GM06990 (cell line): ENCODE results near the gene ADCY1.

ENCODE experiments used
- DNase-seq: peaks from one replicate; pipeline ENCODE4 v3.0.0-alpha.2; 2011; ENCODE audit not compliant: insufficient read length; ENCODE audit errors: extremely low read depth
- H3K27me3 ChIP-seq: replicated peaks from 2 replicates; pipeline ENCODE4 v1.6.0; 2011; ENCODE audit warnings: low read length; ENCODE audit not compliant: control insufficient read depth, insufficient read depth
- H3K36me3 ChIP-seq: 2 replicates; pipeline ENCODE4 v1.5.1; 2011; ENCODE audit warnings: low read length; ENCODE audit not compliant: control insufficient read depth, insufficient read depth
- H3K4me3 ChIP-seq: replicated peaks from 2 replicates; pipeline ENCODE4 v1.5.1; 2011; ENCODE audit warnings: low read depth, mild to moderate bottlenecking, control low read depth, low read length
- TF ChIP-seq, protein P1 (sequence below): IDR thresholded peaks from 2 replicates; pipeline ENCODE4 v1.5.1; 2011; ENCODE audit warnings: low read length, control low read depth, mild to moderate bottlenecking, inconsistent platforms; ENCODE audit not compliant: insufficient read depth, poor library complexity, severe bottlenecking

ADCY1 gene

DNA sequence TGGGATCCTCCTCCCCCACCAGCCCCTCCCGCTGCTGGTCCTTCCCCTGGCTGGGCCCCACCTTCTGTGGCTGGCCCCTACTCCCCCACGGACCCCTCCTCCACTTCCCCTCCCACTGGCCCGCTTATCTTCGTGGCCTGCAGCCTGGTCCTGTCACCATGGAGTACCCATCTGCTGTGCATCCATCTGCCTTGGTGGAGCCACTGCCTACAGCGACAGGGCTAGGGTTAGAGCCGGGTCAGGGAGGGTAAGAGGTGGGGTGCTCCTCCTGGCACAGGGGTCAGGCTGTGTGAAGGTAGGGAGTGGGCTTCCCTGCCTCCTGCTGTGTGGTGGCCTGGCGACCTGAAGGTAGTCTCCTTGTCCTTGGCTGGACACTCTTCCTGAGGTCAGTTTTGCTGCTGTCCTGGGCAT, 5.2 kb downstream of the ADCY1 start:
- TF ChIP-seq, protein P1, sequence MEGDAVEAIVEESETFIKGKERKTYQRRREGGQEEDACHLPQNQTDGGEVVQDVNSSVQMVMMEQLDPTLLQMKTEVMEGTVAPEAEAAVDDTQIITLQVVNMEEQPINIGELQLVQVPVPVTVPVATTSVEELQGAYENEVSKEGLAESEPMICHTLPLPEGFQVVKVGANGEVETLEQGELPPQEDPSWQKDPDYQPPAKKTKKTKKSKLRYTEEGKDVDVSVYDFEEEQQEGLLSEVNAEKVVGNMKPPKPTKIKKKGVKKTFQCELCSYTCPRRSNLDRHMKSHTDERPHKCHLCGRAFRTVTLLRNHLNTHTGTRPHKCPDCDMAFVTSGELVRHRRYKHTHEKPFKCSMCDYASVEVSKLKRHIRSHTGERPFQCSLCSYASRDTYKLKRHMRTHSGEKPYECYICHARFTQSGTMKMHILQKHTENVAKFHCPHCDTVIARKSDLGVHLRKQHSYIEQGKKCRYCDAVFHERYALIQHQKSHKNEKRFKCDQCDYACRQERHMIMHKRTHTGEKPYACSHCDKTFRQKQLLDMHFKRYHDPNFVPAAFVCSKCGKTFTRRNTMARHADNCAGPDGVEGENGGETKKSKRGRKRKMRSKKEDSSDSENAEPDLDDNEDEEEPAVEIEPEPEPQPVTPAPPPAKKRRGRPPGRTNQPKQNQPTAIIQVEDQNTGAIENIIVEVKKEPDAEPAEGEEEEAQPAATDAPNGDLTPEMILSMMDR: no peak
- DNase-seq: no peak
- no peaks in the 10 kb centered on the region for H3K27me3 ChIP-seq

DNA sequence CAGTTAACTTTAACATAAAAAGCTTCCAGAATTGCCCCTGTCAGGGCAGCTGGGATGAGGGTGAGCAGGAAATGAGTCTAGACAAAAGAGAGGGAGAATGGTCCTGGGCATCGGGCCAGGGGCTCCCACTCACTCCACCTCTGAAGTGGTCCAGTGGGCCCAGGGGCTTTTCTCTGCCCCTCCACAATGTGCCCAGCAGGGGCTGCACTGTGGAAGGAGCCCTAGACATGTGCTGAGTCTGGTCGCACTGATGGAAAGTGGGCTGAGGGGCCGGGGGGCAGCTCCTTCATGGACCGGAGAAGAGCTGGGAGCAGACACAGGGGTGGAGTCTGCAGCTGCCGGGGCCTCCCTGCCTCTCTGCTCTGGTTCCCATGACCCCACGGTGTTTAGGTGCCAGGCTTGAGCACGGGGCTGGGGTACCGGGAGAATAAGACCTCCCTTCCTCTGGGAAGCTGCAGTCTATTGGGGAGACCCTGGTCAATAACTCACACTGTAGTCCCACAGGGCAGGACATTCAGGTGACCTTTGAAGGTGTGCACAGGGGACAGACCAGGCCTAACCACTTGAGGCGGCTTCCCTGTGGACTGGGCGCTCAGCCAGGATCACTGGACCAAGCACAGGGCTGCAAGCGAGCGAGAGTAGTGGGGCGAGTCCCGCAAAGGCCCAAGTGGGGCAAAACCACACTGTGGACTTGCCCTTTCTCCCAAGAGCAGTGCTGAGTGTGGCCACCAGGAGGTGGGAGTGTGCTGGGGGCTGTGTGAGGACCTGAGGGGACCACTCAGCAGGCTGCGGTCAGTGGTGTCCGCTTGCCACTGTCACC, 6.1 kb downstream of the ADCY1 start:
- Histone ChIP-seq H3K36me3 (no peaks in the 10 kb centered on the region), H3K4me3 (no peak overlapping the region), H3K27me3 (no peaks in the 10 kb centered on the region)
- no peak for DNase-seq
- TF ChIP-seq, protein P1: peak; percentile 62

More for the DNA sequence above, 5.2 kb downstream of the ADCY1 start:
- no peaks in the 10 kb centered on the region for H3K36me3 ChIP-seq
- H3K4me3 ChIP-seq: no peak overlapping the region

DNA sequence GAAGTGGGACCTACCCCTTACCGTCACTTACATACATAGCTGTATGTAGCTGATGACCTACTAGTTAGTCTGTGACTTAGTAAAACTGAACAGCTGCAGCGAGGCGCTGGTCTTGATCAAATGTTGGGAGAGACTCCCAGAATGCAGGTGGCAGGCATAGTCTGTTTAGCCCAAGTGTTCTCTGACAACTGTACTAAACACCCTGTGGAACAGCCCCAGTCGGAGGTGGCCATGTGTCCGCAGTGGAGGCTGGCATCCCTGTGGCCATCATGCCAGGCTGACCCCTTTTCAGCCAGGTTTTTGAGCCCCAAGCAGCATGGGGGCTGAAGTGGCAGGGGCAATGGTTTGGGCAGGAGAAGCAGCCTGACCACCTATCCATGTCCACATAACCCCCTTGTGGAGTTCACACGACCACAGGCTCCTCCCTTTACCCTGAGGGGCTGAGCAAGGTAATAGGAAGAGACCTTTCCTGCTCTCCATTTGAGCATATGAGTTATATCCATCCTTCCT, 7.2 kb downstream of the ADCY1 start:
- no peak for DNase-seq
- H3K4me3 ChIP-seq: no peak overlapping the region
- H3K27me3 ChIP-seq: no peaks in the 10 kb centered on the region
- no peaks in the 10 kb centered on the region for H3K36me3 ChIP-seq
- TF ChIP-seq, protein P1: no peak

DNA sequence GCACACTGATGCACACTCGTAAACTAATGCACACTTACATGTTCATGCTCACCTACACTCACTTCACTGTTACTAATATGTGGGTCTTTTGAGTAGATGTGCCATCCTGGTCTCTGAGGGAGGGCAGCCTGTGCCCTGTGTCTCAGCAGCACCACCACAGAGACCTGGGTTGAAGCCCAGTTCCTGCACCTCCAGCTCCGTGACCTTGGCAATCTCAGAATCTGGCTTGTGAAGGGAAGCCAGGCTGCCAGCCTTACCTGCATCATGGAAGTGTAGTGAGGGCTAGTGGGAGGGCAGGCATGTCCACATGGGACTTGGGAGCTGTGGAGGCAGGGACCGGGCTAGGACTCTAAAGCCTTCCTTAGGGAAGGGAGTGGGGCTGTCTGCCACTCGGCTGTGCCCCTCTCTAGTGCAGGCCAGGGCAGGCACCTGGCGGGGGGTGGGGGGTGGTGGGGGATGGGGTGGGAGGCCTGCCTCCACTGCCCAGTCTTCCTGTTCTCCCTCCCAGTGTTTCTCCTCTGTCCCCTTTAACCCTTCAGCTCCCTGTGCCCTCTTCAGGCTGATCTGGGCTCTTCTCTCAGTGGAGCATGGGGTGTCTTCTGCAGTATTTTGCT, 8.1 kb downstream of the ADCY1 start:
- Histone ChIP-seq H3K36me3 (no peaks in the 10 kb centered on the region), H3K27me3 (no peaks in the 10 kb centered on the region), H3K4me3 (no peak overlapping the region)
- TF ChIP-seq, protein P1: no peak
- DNase-seq: no peak

DNA sequence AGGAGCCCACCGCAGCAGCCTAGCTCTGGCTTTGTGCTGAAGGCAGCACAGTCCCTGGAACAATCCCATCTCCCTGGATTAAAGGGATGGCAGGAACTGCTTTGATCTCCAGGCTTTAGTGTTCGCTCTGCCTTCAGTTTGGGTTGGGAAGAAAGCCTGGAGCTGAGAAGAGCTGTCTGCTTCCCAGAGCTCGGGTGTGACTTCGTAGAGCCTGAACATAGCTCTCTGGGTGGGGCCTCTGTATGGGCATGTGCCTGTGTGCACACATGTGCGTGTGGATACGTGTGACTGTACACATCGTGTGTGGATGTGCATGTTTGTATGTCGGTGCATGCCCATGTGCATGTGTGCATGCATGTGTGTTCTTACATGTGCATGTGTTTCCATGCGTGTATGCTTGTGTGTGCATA, 8.7 kb downstream of the ADCY1 start:
- Histone ChIP-seq H3K4me3 (no peak overlapping the region), H3K27me3 (no peaks in the 10 kb centered on the region), H3K36me3 (no peaks in the 10 kb centered on the region)
- TF ChIP-seq, protein P1: no peak
- DNase-seq: no peak
